ENCODE measurements around the gene SRC.

Gene SRC

GRCh38 chr20:37315021-37315451, 30.9 kb upstream of the SRC start:
- no peak for DNase-seq (ENCODE audit: low read depth in 2 of 2)

- DNase-seq (ENCODE audit: low read depth in 2 of 2): no peak
Measured at GRCh38 chr20:37315452-37316110, 30.4 kb upstream of the SRC start.

GRCh38 chr20:37316116-37316774, 29.7 kb upstream of the SRC start:
- DNase-seq (ENCODE audit: low read depth in 2 of 2): no peak

GRCh38 chr20:37316775-37317170, 29.2 kb upstream of the SRC start:
- no peak for DNase-seq (ENCODE audit: low read depth in 2 of 2)

GRCh38 chr20:37317316-37317715, 28.6 kb upstream of the SRC start:
- no peak for DNase-seq (ENCODE audit: low read depth in 2 of 2)

- DNase-seq (ENCODE audit: low read depth in 2 of 2): no peak
Measured at GRCh38 chr20:37317994-37318640, 27.8 kb upstream of the SRC start.

- DNase-seq (ENCODE audit: low read depth in 2 of 2): no peak
Measured at GRCh38 chr20:37319151-37319671, 26.7 kb upstream of the SRC start.

- no peak for DNase-seq (ENCODE audit: low read depth in 2 of 2)
Measured at GRCh38 chr20:37323985-37324384, 22.0 kb upstream of the SRC start.

GRCh38 chr20:37325206-37325605, 20.7 kb upstream of the SRC start:
- DNase-seq (ENCODE audit: low read depth in 2 of 2): no peak

GRCh38 chr20:37326666-37327065, 19.3 kb upstream of the SRC start:
- DNase-seq (ENCODE audit: low read depth in 2 of 2): no peak

GRCh38 chr20:37327748-37328147, 18.2 kb upstream of the SRC start:
- DNase-seq (ENCODE audit: low read depth in 2 of 2): no peak

- DNase-seq (ENCODE audit: low read depth in 2 of 2): no peak
Measured at GRCh38 chr20:37328149-37328945, 17.6 kb upstream of the SRC start.

GRCh38 chr20:37329481-37330165, 16.3 kb upstream of the SRC start:
- no peak for DNase-seq (ENCODE audit: low read depth in 2 of 2)

GRCh38 chr20:37330316-37330715, 15.6 kb upstream of the SRC start:
- no peak for DNase-seq (ENCODE audit: low read depth in 2 of 2)

- no peak for DNase-seq (ENCODE audit: low read depth in 2 of 2)
Measured at GRCh38 chr20:37331060-37331857, 14.7 kb upstream of the SRC start.

- no peak for DNase-seq (ENCODE audit: low read depth in 2 of 2)
Measured at GRCh38 chr20:37333130-37333847, 12.7 kb upstream of the SRC start.

GRCh38 chr20:37333848-37334318, 12.1 kb upstream of the SRC start:
- no peak for DNase-seq (ENCODE audit: low read depth in 2 of 2)

GRCh38 chr20:37334450-37334849, 11.5 kb upstream of the SRC start:
- DNase-seq (ENCODE audit: low read depth in 2 of 2): no peak

- DNase-seq (ENCODE audit: low read depth in 2 of 2): no peak
Measured at GRCh38 chr20:37335642-37336368, 10.1 kb upstream of the SRC start.
